Measurements from ENCODE around the gene PPME1.
A peak's percentile ranks its signal among the peaks of the same experiment; 100 is the strongest.

The PPME1 gene

DNA sequence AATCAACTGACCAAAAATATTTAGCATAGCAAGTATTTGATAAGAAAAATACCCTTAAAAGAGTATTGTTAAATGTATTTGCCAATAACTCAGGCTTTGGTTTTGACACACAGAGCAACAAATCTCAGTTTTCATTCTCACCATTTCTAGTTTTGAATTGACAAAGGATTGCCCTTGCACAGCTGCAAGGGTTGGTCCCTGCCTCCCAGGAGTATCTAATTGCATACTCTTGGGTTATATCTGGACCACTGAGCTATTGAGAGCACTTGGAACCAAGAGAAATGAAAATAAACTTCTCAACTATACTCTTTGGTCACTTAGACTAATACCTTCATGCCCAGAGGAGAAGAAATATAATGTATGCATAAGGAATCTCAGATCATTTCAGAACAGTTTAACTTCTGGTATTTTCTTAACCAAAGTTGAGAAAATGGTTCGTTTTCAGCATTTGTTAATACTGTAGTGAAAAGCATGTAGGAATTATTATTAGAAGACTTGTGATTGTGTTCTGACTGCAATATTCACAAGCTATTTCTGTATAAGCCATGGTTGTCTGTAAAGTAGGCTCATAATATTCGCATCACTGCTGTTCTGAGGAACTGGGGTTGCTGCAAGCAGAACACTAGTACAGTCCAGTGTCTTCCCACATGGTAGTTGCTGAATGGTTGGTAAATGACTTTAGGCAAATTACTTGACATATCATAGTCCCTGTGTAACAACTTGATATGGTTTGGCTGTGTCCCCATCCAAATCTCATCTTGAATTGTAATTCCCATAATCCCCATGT lies 8.2 kb upstream of the PPME1 start:
- DNase-seq: no peak

DNA sequence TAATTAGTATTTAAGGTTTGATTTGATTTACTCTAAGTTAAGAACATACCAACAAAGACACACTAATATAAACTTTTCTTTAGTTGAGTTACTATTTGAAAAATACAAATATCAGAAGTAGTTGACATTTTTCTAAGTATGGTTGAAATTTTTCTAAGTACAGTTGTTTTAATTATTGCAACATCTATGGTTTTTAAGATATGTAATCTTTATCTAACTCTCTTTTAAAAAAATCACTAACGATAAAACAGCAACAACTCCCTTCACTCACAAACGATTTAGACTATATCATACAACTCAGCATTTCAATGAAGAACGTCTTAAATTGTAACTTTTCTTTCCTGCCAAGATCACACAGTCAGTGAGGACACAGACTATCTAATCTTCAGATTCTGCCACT lies 2.3 kb upstream of the PPME1 start:
- DNase-seq: no peak

DNA sequence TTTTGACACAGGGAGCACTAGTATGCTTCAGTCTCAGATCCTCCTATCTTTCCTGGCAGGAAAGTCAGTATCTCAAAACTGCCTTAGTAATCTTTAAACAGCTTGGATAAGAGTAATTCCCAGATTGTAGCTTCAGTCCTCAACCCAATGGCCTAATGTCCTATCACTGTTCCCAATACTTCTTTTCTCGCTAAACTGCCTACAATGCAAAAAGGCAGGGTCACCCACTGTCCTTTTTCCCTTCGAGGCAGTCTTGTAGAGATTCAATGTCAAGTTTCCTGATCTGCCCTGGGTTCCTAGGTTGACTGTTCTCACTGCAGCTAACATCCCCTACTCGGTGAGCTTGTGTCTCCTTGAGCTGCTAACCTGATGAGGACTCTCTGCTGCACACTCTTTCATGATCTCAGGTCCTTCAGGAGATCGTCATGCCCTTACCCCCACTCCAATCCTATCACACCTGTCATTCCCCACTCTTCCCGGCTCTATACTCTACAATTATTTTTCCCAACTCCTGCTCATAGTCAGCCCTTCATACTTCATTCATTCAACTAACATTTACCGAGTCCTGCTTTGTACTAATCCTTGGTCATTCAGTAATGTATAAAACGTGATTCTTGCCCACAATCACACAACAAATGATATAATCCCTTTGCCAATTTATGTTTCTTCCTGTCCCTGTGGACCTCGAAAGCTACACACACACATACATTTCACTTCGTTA lies 1.2 kb upstream of the PPME1 start:
- no peak for DNase-seq

DNA sequence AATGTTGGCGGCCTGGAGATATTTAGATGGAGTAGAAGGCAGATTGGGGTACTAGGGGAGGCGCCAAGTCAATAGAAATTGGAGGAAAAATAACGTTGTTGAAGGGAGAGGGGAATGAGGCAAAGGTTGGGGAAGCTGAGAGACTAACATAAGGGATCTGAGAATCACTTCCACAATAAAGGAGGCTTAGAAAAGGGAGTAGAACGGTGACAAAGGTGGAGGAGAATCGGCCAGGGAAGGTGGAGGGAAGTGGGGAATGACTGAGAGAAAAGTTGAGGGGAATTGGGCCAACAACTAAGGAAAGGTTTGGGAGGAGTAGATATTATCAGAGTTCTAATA lies 510 bp downstream of the PPME1 start:
- no peak for DNase-seq

DNA sequence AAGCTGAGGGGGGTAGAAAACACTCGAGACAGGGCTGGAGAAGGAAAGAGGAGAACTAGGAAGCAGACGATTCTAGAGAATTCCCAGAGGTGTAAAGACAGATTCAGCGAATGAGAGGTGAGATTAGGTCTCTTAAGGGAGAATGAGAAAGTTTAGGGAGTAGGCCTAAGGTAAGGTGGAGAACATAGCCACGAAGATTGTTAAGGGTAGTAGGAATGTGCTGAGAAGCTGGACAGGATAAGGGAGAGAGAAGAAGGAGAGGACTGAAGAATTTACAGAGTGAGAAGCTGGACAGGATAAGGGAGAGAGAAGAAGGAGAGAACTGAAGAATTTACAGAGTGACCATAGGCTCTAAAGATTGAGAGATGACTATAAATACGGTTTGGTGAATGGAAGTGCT lies 908 bp downstream of the PPME1 start:
- DNase-seq: no peak

DNA sequence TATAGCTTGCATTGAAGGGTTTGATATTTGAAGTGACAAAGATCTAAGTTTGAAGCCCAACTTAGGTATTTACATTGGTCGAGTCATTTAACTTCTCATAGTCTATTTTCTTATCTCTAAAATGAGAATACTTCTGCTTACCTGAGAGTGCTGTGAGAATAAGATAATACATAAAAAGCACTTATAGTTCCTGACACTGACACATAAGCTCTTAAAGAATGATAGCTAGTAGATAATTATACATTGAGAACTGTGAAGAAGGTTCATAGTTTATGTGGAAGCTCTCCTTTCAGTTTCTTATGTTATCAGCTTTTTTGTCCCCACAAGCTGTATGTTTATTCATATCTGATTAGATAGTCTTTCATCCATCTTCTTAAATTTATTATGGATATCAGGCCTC lies 4.8 kb downstream of the PPME1 start:
- no peak for DNase-seq

DNA sequence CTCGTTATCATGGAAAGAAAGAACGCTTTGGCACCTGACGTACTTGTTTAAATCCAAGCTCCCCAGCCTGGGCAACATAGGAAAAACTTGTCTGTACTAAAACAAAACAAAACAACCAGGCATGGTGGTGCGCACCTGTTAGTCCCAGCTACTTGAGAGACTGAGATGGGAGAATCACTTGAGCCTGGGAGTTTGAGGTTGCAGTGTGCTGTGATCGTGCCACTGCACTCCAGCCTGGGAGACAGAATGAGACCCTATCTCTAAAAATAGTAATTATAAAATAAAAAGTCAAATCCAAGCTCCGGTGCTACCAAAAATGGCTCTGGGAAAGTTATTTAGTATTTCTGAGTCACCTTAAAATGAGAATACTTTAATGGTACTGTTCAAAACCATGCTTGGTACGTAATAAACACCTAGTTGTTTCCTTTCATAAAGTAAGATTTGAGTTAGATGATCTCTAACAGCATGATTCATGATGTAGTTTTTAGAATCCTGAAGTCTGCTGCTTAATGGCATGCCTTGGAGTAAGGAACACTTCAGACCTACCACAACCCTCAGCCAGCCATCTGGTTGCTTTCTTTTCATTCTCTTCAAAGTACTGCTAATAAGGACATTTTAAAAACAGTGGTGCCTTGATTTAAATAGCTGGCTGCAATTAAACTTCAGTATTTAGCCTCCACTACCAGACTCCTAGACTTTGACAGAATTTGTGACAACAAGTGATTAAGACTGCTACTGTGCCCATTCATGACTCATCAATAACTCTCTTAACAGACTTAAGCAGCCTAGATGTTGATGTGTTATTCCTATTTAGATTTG lies 8.4 kb downstream of the PPME1 start:
- no peak for DNase-seq

DNA sequence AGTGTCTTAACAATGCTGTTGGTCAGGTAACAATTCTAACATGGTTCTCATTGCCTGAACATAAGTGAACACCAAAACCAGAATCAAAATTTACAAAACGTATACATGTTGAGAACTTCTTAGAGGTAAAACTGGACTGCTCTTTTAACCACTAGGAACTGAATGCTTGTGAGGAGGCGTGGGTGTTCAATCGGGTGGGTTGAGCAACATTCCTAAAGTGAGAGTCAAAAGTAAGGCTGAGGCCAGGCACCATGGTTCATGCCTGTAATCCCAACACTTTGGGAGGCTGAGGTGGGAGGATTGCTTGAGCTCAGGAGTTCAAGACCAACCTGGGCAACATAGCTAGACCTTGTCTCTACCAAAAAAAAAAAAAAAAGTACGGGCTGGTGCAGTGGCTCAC lies 11.5 kb downstream of the PPME1 start:
- DNase-seq: no peak

DNA sequence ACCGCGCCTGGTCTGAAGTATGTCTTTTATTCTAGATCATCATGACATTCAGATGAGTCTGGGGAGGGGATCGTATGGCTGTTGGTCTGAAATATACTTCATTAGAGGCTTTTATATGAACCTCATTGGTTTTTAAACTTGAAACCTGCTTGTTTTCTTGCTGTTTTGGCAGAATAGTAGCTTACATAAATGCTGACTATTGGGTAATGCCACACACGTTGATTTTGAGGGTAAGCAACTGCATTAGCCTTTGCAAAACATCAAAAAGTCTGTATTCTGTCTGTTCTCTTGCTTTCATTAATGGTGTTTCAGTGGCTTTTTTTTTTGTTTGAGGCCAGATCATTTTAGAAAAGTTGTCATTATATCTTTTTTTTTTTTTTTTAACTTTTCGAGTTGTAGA lies 14.2 kb downstream of the PPME1 start:
- no peak for DNase-seq

DNA sequence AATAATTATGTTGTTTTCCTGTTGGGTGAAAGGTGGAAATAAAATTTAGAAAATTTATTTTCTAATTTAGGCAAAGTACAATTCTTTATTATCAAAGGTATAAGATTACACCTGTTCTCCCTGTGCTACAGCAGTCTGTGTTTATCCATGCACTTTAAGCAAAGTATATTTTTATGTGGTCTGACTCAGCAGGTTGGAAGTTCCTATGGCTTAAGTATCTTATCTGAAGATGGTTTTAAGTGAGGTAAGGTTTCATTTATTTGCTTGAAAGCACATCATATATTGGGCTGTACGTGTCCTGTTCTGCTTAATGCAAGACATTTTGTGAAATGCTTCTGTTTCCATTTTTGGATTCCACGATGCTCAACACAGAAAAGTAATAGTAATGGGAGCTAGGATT lies 14.6 kb downstream of the PPME1 start:
- DNase-seq: no peak

DNA sequence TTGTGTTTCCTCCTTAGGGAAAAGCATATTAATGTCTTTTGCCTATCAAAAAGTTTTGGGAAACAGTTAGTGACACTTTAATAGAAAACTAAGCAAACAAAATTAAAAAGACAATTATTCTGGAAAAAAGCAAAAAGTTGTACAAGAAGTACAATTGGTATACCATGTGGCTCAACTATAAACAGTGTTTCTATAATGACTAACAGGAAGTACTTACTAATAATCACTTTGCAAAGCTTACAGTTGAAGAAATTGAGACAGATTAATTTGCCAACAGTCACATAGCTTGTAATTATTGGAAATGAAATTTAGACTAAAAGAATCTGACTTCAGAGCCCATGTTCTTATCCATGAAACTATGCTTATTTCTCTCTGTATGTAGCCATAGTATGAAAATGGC lies 24.7 kb downstream of the PPME1 start:
- no peak for DNase-seq

DNA sequence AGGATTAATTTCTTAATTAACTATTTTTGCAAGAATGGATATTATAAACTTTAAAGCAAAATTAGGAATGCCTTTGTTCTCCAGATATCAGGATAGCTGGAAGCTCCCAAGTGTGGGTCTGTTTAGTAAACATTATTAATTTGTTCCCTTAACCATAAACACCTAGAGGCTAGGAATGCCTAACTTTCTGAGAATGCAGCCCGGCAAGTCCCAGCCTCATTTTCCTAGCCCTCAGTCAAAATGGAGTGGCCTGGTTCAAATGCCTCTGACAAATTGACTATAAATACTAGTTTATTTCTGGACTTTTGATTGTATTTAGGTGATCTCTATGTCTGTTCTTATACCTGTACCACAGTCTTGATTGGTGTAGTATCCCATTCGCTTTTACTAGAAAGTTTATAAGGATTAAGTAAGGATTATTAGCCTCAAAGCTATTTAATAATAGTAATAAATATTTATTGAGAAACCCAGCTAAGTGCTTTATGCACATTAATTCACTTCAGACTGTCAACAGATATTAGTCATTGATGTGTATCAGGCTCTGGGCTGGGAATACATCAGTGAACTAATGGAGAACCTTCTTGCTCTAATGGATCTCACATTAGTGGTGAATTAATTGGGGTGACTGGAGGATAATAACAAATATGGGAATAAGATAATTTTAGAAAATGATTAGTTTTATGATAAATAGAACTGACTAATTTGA lies 25.8 kb downstream of the PPME1 start:
- DNase-seq: peak; percentile 19

DNA sequence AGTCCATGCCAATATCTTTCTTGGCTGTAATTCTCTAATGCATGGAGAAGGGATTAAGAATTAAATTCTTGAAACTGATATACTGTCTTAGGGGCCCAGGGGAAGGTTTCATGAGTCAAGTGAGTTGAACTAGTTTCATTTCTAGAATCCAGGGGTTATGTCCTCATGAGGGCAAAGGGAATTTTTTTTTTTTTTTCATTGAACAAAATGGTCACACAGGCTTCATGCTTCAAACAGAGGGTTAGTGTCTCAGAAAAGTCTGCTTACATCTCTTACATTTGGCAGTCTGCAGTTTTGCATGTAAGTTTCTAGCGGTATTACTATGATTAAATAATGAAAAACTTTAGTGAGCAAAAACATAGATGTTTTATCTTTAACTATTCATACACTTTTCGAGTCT lies 32.9 kb downstream of the PPME1 start:
- DNase-seq: peak; percentile 7

DNA sequence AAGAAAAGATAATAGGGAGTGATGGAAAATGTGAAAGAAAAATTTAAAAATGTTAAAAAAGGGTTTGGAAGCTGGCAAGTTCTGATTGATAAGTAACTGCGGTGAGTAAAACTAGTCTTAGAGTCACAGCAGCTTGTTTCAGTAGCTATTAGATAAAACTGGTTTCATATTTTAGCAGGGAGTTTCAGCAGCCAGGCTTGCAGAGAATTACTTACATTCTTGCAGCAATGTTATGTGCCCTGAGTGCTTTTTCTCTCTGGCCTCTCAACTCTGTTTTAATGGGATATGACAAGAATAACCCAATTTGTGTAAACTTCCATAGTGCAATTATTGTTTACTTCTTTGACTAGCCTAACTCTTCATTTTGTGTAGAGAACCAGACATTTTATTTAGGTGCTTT lies 33.6 kb downstream of the PPME1 start:
- DNase-seq: no peak

DNA sequence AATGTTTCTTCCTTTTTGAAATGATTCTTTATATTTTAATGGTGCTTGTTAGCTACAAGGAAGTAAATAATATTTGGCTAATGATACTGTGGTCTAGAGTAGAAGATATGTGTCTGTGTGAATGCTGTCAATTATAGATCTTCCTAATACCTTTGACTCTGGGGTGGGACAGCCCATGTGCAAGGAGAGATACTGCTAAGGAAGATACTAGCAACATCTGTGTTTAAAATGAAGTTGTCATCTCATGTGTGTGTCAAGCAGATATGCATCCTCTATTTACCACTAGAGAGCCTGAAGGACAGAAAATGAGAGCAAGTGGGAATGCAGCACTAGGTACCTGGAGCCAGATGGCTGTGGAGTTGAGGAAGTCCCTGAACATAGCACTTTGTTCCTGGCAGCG lies 34.1 kb downstream of the PPME1 start:
- DNase-seq: no peak

DNA sequence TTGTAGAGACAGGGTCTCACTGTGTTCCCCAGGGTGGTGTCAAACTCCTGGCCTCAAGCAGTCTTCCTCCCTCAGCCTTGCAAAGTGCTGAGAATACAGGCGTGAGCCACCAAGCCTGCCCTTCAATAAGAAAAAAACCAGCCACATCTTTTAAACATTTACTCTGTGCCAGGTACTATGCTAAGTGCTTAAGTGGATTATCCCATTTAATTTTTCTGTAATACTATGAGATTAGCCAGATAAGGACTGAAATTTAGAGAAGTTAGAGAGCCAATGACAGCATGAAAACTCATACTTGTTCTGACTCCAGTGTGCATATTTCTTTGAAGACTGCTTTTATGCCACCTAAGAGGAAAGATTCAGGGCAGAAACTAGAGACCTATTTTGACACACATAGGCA lies 35.7 kb downstream of the PPME1 start:
- no peak for DNase-seq

DNA sequence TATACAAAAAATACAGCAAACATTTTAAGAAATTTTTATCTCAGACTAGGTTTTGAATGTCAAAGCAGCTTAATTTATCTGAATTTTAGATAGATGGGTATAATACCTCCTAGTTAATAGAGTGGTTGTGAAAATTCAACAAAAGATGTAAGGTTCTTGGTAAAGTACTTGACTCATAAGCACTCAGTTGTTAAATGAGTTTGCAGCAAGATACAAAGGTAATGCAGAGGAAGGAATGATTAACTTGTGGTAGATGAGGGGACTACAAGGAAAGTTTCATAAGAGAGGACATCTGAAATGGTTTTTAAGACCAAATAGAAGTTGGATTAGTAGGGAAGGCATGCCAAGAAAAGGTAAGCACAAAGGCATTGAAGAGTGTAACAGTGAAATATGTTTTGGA lies 37.4 kb downstream of the PPME1 start:
- no peak for DNase-seq

DNA sequence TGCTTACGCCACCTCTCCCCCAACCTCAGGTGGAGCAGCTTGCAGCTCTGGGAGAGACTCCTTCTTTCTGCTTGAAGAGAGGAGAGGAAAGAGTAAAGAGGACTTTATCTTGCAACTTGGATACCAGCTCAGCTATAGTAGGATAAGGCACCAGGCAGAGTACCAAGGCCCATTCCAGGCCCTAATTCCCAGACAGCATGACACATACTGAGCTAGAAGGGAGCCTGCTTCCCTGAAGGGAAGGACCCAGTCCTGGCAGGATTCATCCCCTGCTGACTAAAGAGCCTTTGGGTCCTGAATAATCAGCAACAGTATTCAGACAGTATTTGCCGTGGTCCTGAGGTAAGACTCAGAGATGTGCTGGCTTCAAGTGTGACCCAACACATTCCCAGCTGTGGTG lies 41.4 kb downstream of the PPME1 start:
- DNase-seq: no peak

DNA sequence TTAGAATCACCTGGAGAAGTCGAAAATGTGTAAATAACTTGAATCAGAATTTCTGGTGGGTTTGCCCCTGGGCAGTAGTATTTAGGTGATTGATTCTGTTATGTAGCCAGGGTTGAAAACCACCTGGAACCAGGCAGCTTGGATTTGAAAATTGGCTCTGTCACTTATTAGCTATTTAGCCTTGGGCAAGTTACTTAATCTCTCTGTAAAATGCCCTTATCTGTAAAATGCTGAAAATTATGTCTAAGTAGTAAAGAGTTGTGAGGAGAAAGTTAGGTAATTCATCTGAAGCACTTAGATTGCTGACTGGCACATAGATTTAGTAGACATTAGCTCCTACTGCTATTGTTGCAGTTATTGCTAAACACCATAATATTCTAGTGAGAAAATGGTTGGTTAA lies 49.3 kb downstream of the PPME1 start:
- DNase-seq: no peak

DNA sequence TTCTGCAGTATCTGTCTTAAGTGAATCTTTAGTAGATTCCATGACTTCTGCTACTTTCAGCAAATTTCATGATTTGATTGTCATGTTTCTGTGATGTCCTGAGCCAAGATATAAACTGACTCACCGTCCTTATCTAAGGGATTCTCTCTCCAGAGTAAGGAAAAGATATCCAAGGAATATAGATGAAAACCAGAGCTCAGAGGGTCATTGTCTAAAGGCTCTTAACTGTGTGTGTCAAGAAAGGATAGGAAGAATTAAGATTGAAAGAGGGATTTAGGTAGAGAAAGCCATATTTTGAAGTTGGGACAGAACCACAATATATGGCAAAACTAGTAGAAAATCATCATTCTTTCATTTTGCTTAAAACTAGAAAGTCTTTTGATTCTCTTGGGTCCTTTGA lies 50.7 kb downstream of the PPME1 start:
- DNase-seq: no peak

DNA sequence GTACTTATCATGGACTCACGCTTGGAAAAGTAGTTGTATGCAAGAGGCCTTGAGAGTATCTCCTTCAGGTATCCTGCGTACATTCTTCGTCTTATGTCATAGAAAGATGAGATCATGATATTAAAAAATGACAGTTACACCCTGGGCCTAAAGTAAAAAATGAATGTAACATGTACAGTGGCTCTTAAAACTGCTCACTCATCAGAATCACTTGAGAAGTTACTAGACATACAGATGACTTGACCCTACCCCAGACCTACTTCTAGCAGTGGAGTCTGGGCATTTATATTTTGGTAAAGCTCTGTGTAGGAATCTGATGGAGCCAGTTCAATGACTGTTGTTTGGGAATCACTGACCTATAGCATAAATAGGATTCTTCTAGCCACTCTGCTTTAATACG lies 54.5 kb downstream of the PPME1 start:
- DNase-seq: no peak

DNA sequence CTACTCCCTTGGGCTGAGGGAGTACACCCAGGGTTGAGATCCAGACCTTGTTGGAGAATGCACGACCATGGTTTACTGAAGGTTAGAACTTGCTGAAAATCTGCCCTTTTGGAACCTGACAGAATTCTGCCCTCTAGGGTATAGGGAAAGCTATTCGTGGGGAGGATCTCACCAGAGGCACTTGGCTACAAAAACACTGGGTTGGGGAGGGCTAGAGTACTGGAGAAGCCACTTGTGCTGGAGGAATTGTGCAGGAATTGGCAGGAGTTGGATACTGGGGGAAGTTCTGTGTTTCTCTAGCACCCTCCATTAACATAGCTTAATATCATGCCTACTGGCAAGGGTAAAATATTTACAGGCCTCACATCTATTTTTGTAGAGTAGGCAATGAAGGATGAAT lies 55.8 kb downstream of the PPME1 start:
- no peak for DNase-seq

DNA sequence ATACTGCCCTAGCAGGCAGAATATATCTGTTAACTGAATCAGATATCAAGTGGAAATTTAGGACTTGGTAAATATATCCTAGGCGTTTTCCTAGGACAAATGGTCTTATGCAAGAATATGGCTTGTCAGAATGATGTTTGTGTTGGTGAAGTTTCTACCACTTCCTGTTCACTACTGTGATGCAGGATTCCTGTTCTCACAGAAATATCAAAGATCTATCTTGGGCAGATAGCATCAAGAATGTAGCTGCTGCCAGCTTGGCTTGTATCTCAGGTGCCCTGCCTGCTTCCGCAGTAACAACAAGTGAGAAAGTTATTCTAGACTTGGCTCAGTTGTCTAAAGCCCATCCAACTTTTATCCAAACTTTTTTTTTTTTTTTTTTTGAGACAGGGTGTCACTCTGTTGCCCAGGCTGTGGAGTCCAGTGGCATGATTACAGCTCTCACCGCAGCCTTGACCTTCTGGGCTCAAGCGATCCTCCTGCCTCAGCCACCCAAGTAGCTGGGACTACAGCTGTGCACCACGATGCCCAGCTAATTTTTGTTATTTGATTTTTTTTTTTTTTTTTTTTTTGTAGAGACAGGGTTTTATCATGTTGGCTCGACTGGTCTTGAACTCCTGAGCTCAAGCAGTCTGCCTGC lies 61.3 kb downstream of the PPME1 start:
- no peak for DNase-seq

Measured in eye (tissue), 1 donor.